ENCODE data around the gene PPP3R1.

The PPP3R1 gene

DNA sequence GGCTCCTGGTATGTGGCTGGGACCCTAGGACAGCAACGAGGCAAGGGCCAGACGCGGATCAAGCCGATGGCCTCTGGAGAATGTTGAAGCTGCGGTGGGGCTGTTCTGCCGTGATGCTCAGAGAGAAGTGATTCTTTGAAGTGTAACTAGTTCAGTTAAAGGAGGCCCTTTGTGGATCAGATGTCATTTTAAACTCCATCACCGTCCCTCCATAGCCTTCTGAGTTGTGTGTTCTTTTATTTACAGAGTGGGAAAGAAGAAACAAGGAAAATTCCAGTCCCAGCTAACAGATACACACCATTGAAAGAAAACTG, 94.2 kb downstream of the PPP3R1 start:
- H3K9me3 ChIP-seq, result no peaks in the 10 kb centered on the region
- no peaks in the 10 kb centered on the region for H3K4me1 ChIP-seq
- H3K36me3 ChIP-seq, result peaks cover 10% of the 10 kb centered on the region
- no peaks in the 10 kb centered on the region for H3K27me3 ChIP-seq
- H3K4me3 ChIP-seq (ENCODE audit: low read depth, low read length), result peak overlapping the region; percentile 89
- no peak for DNase-seq
- TF ChIP-seq, protein P1, sequence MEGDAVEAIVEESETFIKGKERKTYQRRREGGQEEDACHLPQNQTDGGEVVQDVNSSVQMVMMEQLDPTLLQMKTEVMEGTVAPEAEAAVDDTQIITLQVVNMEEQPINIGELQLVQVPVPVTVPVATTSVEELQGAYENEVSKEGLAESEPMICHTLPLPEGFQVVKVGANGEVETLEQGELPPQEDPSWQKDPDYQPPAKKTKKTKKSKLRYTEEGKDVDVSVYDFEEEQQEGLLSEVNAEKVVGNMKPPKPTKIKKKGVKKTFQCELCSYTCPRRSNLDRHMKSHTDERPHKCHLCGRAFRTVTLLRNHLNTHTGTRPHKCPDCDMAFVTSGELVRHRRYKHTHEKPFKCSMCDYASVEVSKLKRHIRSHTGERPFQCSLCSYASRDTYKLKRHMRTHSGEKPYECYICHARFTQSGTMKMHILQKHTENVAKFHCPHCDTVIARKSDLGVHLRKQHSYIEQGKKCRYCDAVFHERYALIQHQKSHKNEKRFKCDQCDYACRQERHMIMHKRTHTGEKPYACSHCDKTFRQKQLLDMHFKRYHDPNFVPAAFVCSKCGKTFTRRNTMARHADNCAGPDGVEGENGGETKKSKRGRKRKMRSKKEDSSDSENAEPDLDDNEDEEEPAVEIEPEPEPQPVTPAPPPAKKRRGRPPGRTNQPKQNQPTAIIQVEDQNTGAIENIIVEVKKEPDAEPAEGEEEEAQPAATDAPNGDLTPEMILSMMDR (IDR thresholded peaks at IDR 0.05; ENCODE audit: low read depth, low read length), result no peak

DNA sequence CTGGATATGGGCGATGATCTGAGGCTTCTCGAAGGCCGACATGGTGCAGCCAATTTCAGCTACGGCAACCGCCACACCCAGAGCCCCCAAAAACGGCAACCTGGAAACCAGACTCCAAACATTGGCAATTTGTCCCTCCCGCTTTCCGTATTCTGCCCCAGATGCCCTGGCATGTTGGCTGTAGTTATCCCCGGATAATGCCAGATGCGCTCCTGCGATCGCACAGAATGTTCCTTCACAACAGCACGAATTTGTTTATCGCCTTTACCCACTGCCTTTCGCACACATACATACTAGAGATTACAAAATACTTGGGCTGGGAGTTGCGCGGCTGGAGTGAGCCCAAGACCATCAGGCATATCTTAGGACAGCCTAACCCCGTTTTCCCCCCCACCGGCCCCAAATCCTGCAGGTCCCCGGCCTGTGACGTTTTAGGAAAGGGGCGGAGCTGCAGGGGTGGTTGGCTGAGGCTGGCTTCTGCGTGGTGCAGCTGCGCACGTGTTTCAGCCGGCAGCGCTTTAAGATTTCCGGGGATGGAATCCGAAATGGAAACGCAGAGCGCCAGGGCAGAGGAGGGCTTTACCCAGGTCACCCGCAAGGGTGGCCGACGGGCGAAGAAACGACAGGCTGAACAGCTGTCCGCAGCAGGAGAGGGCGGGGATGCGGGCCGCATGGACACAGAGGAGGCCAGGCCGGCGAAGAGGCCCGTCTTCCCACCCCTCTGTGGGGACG, 94.8 kb downstream of the PPP3R1 start, which contains the start of gene PNO1:
PNO1 (plus strand) TSS at position 487 of the 732 bp plus-strand sequence; CDS start at position 534, 47 bp downstream.
- TF ChIP-seq, protein P1 (IDR thresholded peaks at IDR 0.05; ENCODE audit: low read depth, low read length), result no peak
- Histone ChIP-seq H3K36me3 (peaks cover 7% of the 10 kb centered on the region), H3K4me1 (no peaks in the 10 kb centered on the region), H3K4me3 (ENCODE audit: low read depth, low read length) (peak within 1 kb of the TSS; percentile 89), H3K9me3 (no peaks in the 10 kb centered on the region), H3K27me3 (no peaks in the 10 kb centered on the region)
- DNase-seq, result peak; percentile 90

DNA sequence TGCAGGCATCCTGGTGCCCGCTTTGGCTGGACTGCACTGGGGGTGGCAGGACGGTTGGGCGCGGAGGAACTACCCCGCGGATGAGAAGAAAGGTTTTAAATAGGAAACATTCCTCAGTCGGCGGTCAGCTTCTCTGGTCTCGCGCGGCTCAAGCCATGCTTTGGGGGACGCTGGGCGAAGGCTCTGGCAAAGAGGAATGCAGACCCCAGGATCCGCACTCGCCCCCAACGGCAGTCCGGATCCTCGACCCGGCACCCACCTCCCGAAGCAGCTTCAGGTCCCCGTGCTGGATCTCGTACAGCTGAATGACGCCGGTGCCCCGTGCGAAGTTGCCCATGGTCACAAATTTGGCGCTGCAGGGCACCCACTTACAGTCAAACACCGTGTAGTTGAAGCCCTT, 95.3 kb downstream of the PPP3R1 start:
- no peak for DNase-seq
- TF ChIP-seq, protein P1 (IDR thresholded peaks at IDR 0.05; ENCODE audit: low read depth, low read length), result no peak
- peaks cover 4% of the 10 kb centered on the region; the same call in 1 of the 2 replicates for H3K36me3 ChIP-seq
- H3K4me1 ChIP-seq, result no peaks in the 10 kb centered on the region
- no peaks in the 10 kb centered on the region for H3K9me3 ChIP-seq
- H3K4me3 ChIP-seq (ENCODE audit: low read depth, low read length), result peak overlapping the region; percentile 89
- no peaks in the 10 kb centered on the region for H3K27me3 ChIP-seq

DNA sequence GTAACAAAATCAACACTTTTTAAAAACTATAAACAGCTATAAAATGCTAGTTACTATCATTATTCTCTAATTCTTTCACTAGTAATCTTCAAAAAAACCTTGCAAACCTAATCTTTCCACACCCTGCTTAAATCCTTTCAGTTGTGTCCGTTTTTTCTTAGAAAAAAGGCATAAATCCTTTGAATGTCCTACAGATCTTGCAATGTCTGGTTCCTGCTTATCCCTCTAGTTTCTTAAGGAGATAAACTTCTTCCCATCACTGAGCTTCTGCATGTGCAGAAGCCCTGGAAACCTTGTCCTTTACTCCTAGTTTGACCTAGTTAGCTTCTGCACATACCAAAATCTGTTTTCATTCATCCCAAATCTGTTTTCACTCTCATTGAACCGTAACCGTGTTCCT, 95.9 kb downstream of the PPP3R1 start:
- no peaks in the 10 kb centered on the region for H3K9me3 ChIP-seq
- H3K4me1 ChIP-seq, result no peaks in the 10 kb centered on the region
- DNase-seq, result no peak
- TF ChIP-seq, protein P1 (IDR thresholded peaks at IDR 0.05; ENCODE audit: low read depth, low read length), result no peak
- H3K36me3 ChIP-seq, result peaks cover 4% of the 10 kb centered on the region; the same call in 1 of the 2 replicates
- H3K27me3 ChIP-seq, result no peaks in the 10 kb centered on the region
- H3K4me3 ChIP-seq (ENCODE audit: low read depth, low read length), result peak overlapping the region; percentile 89

DNA sequence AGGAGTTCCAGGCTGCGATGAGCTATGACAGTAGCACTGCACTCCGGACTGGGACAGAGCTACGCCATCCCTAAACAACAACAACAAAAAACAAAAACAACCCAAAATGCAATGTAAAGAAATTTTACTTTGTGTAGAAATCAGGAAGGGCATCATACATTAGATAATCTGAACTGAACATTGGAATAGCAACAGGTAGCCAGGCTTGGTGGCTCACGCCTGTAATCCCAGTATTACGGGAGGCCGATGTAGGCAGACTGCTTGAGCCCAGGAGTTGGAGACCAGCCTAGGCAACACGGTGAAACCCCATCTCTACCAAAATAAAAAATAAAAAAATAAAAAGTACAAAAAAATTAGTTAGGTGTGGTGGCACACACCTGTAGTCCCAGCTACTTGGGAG, 96.7 kb downstream of the PPP3R1 start:
- Histone ChIP-seq H3K4me1 (no peaks in the 10 kb centered on the region), H3K36me3 (no peaks in the 10 kb centered on the region), H3K27me3 (no peaks in the 10 kb centered on the region), H3K9me3 (no peaks in the 10 kb centered on the region), H3K4me3 (ENCODE audit: low read depth, low read length) (no peak overlapping the region)
- no peak for DNase-seq
- TF ChIP-seq, protein P1 (IDR thresholded peaks at IDR 0.05; ENCODE audit: low read depth, low read length), result no peak

DNA sequence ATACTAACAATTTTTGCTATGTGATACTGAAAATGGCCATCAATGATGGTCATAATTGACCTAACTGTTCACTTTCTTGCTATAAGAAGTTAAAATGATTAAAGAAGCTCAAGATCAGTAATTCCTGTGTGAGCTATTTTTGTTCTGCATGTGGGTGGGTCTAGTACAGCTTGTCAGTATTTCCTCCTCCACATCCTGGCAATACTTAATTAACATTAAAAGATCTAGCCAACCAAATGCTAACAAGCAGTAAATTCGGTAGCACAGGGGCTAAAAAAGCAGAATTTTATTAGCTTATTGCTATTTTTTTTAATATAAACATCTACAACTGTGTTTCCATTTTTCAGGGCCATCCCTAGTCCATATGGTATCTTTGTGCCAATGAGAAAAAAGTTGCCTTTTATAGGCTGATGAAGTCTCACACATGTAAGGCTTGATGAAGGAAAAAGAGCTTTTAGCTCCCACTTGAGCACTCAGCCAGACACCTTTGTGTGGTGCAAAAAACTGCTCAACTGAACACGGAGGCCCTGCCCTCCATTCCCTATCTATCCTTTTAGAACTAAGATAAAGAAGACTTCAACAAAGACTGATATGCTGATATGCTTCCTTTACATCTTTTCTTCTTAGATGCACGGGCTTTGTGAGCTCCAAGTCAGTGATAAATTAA, 99.5 kb downstream of the PPP3R1 start:
- H3K4me1 ChIP-seq, result no peaks in the 10 kb centered on the region
- TF ChIP-seq, protein P1 (IDR thresholded peaks at IDR 0.05; ENCODE audit: low read depth, low read length), result no peak
- H3K9me3 ChIP-seq, result no peaks in the 10 kb centered on the region
- H3K4me3 ChIP-seq (ENCODE audit: low read depth, low read length), result no peak overlapping the region
- DNase-seq, result no peak
- no peaks in the 10 kb centered on the region for H3K36me3 ChIP-seq
- no peaks in the 10 kb centered on the region for H3K27me3 ChIP-seq
